ENCODE data around the gene ST8SIA4.

ST8SIA4 gene

DNA sequence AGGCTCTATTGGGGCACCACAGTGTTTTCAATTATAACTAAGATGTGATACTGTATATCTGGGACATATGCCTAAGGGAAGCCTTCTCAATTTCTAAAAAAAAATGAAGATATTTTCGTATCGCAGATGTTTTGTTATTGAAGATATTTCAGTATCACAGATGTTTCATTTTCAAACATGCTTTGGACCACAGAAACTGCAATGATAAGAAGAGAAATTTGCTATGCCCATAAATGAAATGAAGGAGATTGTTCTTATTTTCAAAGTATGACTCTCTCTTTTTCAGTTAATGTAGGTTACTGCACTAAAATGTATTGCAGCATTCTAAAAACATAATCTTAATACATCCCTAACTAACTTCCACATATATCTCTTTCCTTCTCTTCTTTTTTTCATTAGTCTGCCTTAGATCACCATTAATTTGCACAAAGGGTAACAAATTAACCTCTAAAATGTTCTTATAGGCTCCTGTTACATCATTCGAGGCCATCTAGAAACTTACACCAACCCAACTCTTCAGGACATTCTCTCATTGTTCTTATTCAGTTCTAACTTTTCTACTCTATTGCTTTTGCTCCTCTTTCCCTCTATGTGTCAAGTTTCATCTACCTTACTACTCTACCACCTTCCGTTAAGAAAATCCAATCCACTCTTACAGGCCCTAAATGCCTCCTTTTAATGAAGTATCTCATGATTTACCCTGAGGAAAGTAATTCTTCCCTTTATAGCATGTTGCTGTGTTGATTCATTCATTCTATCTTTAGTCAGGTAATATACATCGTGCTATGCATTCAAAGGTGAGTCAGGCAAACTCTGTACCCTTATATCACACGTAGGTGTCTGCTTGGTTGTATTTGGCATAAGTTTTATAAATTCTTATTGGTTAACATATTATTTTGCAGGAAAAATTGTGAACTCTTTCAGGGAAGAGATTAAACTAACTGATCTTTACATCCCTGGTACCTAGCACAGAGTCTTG lies 70.5 kb downstream of the ST8SIA4 start:
- FAIRE-seq (no peak), DNase-seq (ENCODE audit: insufficient read length, low spot score) (no peak)
- no peak for TF ChIP-seq POLR2A (IDR thresholded peaks at IDR 0.05; ENCODE audit: low read depth, low read length)

- TF ChIP-seq POLR2A (IDR thresholded peaks at IDR 0.05; ENCODE audit: low read depth, low read length): no peak
- FAIRE-seq: no peak
- no peak for DNase-seq (ENCODE audit: insufficient read length, low spot score)
Measured at GRCh38 chr5:100828898-100829356, 74.2 kb downstream of the ST8SIA4 start.

DNA sequence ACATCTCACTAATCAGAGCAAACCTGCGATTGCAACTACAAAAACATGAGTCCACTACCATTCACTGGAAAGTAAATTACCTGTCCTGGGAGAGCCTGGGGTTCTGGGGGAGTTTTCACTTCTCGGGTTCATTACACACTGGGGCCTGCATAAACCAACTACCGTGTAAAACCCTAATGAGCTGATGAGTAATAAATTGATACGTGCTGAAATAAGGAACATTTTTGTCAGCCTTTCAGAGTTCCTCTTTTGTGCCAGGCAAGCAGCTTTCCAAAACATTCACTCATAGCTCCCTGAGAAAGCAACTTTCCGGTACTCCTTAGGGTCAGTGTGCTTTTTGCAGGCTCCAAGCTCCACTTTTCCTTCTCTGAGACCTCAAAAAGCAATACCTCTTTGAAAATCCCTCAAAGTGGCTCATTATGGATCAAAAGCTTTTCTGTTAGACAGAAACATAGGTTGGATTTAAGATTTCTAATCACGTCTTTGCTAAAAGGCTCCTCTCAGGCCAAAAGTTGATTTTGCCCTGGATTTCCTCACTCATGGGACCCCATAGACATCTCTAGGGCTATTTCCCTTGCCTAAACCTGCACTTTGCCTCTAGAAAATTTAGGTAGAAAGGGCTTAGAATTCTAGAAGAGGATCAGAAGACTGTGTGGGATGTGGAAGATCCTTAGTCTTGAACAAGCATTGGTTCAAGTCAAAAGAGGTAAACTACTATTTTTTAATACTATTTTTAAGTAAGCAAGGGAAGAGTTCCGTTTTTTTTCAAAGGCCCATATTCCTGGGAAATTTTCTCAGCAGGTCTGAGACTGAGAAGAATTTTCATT lies 74.8 kb downstream of the ST8SIA4 start:
- FAIRE-seq (no peak), DNase-seq (ENCODE audit: insufficient read length, low spot score) (no peak)
- no peak for TF ChIP-seq POLR2A (IDR thresholded peaks at IDR 0.05; ENCODE audit: low read depth, low read length)

DNA sequence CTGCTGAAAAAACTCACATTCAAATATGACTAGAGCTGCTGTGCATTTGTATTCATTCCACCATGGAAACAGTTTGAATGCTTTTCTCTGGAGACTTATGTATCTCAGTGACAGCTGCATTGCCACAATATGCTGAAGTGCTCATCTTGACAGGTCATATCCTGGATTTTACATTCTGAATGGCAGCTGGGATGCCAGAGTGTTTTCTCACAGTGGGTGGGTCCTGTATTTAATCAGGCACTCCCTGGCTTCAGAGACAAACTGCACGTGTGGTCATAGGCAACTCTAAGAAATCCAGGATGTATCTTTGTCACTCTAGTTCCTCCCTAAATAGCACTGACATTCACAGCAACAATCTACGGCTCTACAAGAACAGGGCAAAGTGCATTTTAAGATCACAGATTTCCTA lies 75.6 kb downstream of the ST8SIA4 start:
- FAIRE-seq: peak; percentile 15
- DNase-seq (ENCODE audit: insufficient read length, low spot score): no peak
- no peak for TF ChIP-seq POLR2A (IDR thresholded peaks at IDR 0.05; ENCODE audit: low read depth, low read length)

DNA sequence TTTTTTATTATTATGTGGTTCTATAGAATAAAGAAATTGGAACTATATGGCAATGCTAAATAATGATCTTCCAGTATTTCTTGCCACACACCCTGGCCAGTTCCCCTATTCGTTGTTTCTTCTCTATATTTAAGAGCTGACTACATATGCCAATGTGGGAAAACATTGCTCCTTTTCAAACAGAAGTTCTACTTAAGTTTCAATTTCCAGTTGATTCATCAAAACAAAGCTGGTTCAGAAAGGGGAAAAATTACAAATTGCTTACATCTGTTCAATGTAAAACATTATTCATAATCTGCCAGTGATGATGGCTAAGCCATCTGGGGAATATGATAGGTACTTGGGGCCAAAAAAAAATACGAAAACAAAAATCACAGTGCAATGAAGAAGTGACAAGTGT lies 76.9 kb downstream of the ST8SIA4 start:
- no peak for TF ChIP-seq POLR2A (IDR thresholded peaks at IDR 0.05; ENCODE audit: low read depth, low read length)
- no peak for DNase-seq (ENCODE audit: insufficient read length, low spot score)
- FAIRE-seq: no peak

DNA sequence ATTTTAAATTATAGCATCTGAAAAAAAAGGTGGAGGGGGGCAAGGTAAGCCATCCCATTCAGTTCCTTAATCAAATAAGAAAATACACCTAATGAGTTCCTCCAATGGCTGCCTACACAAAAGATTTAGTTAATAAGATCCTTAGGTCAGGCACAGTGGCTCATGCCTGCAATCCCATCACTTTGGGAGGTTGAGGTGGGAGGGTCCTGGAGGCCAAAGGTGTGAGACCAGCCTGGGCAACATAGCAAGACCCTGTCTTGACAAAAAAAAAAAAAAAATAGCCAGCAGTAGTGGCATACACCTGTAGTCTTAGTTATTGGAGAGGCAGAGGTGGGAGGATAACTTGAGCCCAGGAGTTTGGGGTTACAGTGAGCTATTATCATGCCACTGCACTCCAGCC lies 78.4 kb downstream of the ST8SIA4 start:
- no peak for TF ChIP-seq POLR2A (IDR thresholded peaks at IDR 0.05; ENCODE audit: low read depth, low read length)
- DNase-seq (ENCODE audit: insufficient read length, low spot score): no peak
- FAIRE-seq: no peak

DNA sequence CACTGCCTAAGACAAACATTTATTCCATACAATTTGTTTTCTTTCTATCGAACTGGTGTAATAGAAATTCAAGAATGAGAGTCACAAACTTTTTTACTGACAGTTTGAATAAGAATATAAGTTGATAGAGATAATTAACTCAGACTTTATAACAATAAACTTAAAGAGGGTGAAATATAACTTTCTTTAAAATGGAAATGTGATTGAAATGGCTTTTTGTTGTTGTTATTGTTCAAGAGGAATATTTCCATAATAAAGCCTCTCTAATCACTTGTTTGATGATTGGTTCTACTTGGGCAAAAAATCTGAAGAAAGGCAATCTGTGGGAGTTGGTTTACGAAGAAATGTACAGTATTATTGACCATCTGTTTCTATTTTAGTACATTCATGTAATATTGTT lies 79.3 kb downstream of the ST8SIA4 start:
- no peak for FAIRE-seq
- DNase-seq (ENCODE audit: insufficient read length, low spot score): no peak
- no peak for TF ChIP-seq POLR2A (IDR thresholded peaks at IDR 0.05; ENCODE audit: low read depth, low read length)

GRCh38 chr5:100821751-100822150 lies 81.3 kb downstream of the ST8SIA4 start:
- TF ChIP-seq POLR2A (IDR thresholded peaks at IDR 0.05; ENCODE audit: low read depth, low read length): no peak
- FAIRE-seq: no peak
- DNase-seq (ENCODE audit: insufficient read length, low spot score): no peak

DNA sequence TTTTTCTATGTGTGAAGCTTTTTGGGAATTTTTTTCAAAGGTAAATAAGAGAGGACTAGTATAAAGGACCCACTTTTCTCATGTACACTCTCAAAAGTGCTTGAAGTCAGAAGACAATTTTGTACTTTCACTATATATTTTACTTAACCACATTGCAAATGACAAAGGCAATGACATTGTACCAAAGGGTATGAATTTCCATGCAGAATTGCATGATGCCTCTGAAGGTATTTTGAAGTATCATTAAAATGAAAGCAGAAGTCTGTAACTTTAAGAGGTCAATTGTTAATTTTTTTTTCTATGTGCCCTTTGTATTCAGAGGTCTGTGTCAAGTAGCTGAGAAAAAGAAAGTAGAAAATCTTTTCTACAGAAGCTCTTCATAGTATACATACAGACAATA lies 84.7 kb downstream of the ST8SIA4 start:
- no peak for TF ChIP-seq POLR2A (IDR thresholded peaks at IDR 0.05; ENCODE audit: low read depth, low read length)
- FAIRE-seq (no peak), DNase-seq (ENCODE audit: insufficient read length, low spot score) (no peak)

- no peak for FAIRE-seq
- no peak for DNase-seq (ENCODE audit: insufficient read length, low spot score)
- TF ChIP-seq POLR2A (IDR thresholded peaks at IDR 0.05; ENCODE audit: low read depth, low read length): no peak
Measured at GRCh38 chr5:100803397-100803796, 99.7 kb downstream of the ST8SIA4 start.

GRCh38 chr5:100802208-100802607 lies 100.9 kb downstream of the ST8SIA4 start:
- DNase-seq (ENCODE audit: insufficient read length, low spot score) (no peak), FAIRE-seq (no peak)
- TF ChIP-seq POLR2A (IDR thresholded peaks at IDR 0.05; ENCODE audit: low read depth, low read length): no peak

DNA sequence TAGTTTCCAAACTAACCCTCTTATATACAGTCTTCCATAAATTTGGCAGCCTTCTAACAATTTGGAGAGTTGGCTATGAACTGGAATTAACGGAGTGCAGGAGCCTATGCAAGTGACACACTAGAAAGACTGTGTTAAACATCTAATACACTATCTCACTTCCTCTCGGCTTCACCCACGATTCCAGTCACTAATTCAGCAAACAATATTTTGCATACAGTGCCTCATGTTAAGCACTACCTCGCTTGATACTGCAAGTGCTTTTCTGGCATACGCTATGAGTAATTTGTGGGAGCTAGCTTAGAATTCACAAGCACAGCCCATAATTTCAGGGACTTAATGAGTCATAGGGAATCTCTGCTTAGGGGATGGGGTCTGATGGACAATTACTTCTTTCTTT lies 102.5 kb downstream of the ST8SIA4 start:
- FAIRE-seq: no peak
- no peak for TF ChIP-seq POLR2A (IDR thresholded peaks at IDR 0.05; ENCODE audit: low read depth, low read length)

GRCh38 chr5:100799166-100799565 lies 103.9 kb downstream of the ST8SIA4 start:
- no peak for TF ChIP-seq POLR2A (IDR thresholded peaks at IDR 0.05; ENCODE audit: low read depth, low read length)
- FAIRE-seq: no peak
- no peak for DNase-seq (ENCODE audit: insufficient read length, low spot score)

More for the DNA sequence above, 102.5 kb downstream of the ST8SIA4 start:
- no peak for DNase-seq (ENCODE audit: insufficient read length, low spot score)

- no peak for DNase-seq (ENCODE audit: insufficient read length, low spot score)
- peak; percentile 86 for FAIRE-seq
Measured at GRCh38 chr5:100797861-100798260, 105.2 kb downstream of the ST8SIA4 start.

More at GRCh38 chr5:100797861-100798260, 105.2 kb downstream of the ST8SIA4 start:
- TF ChIP-seq POLR2A (IDR thresholded peaks at IDR 0.05; ENCODE audit: low read depth, low read length): no peak
